Measurements from ENCODE around the gene CLEC16A.

The CLEC16A gene

GRCh38 chr16:11143372-11144035 is 199.1 kb downstream of the CLEC16A start:
- no peak for DNase-seq (ENCODE audit: low spot score)

GRCh38 chr16:11144122-11144521 is 199.8 kb downstream of the CLEC16A start:
- no peak for DNase-seq (ENCODE audit: low spot score)

- no peak for DNase-seq (ENCODE audit: low spot score)
These were observed 200.9 kb downstream of the CLEC16A start for GRCh38 chr16:11145173-11145818.

GRCh38 chr16:11145819-11146211 is 201.5 kb downstream of the CLEC16A start:
- DNase-seq (ENCODE audit: low spot score): no peak

GRCh38 chr16:11147033-11147753 is 202.8 kb downstream of the CLEC16A start:
- DNase-seq (ENCODE audit: low spot score): no peak

GRCh38 chr16:11147754-11148444 is 203.5 kb downstream of the CLEC16A start:
- DNase-seq (ENCODE audit: low spot score): no peak

GRCh38 chr16:11149011-11149616 is 204.8 kb downstream of the CLEC16A start:
- DNase-seq (ENCODE audit: low spot score): no peak

GRCh38 chr16:11150190-11150589 is 205.8 kb downstream of the CLEC16A start:
- no peak for DNase-seq (ENCODE audit: low spot score)

- no peak for DNase-seq (ENCODE audit: low spot score)
These were observed 207.0 kb downstream of the CLEC16A start for GRCh38 chr16:11151156-11151884.

- no peak for DNase-seq (ENCODE audit: low spot score)
These were observed 207.7 kb downstream of the CLEC16A start for GRCh38 chr16:11151885-11152629.

- no peak for DNase-seq (ENCODE audit: low spot score)
These were observed 208.4 kb downstream of the CLEC16A start for GRCh38 chr16:11152677-11153331.

GRCh38 chr16:11155284-11155806 is 211.0 kb downstream of the CLEC16A start:
- no peak for DNase-seq (ENCODE audit: low spot score)

- DNase-seq (ENCODE audit: low spot score): no peak
These were observed 212.0 kb downstream of the CLEC16A start for GRCh38 chr16:11156401-11156800.

GRCh38 chr16:11157143-11157542 is 212.8 kb downstream of the CLEC16A start:
- no peak for DNase-seq (ENCODE audit: low spot score)

GRCh38 chr16:11158018-11158417 is 213.7 kb downstream of the CLEC16A start:
- no peak for DNase-seq (ENCODE audit: low spot score)

- no peak for DNase-seq (ENCODE audit: low spot score)
These were observed 214.9 kb downstream of the CLEC16A start for GRCh38 chr16:11159282-11159681.

- DNase-seq (ENCODE audit: low spot score): no peak
These were observed 216.3 kb downstream of the CLEC16A start for GRCh38 chr16:11160676-11161115.

- no peak for DNase-seq (ENCODE audit: low spot score)
These were observed 217.1 kb downstream of the CLEC16A start for GRCh38 chr16:11161439-11161838.

- no peak for DNase-seq (ENCODE audit: low spot score)
These were observed 217.6 kb downstream of the CLEC16A start for GRCh38 chr16:11161974-11162373.

All from SW480 (cell line).